DOHH2 (cell line): ENCODE measurements around the gene TTC28.

Experiments
- CTCF ChIP-seq: fragments of 200-600 bp; sonication (generic); IDR thresholded peaks from one replicate; pipeline ENCODE4 v1.5.1; 2014; ENCODE audit warnings: antibody characterized with exemption, mild to moderate bottlenecking, low read depth, low read length; ENCODE audit not compliant: poor library complexity, severe bottlenecking
- EZH2phosphoT487 ChIP-seq: fragments of 200-600 bp; sonication (generic); IDR thresholded peaks from 2 replicates; pipeline ENCODE4 v1.6.1; 2017; ENCODE audit warnings: borderline replicate concordance, mild to moderate bottlenecking, antibody characterized with exemption, low read length, moderate library complexity, mixed read lengths

- TF ChIP-seq CTCF (no peak), EZH2phosphoT487 (no peak)
Measured at GRCh38 chr22:28408709-28409108, 270.9 kb downstream of the TTC28 start.
